BJ (cell line): Measurements from ENCODE around the gene MOCS1. TPM values are rescaled to one million over a fixed set of nuclear protein-coding genes. Genes with fewer than 3 reads are reported as not detected.
"Not testable (repeated sequence)": the region's sequence is repeated elsewhere in the genome, so short reads cannot be mapped to it uniquely, and the experiment has no call there.

Experiments
- CTCF ChIA-PET: fragments of 350-600 bp; formaldehyde crosslinking; extraction: SDS; loops from one replicate; lab custom pipeline; 2021; ENCODE audit warnings: antibody characterized with exemption, inconsistent platforms; lab: Yijun Ruan, JAX
- POLR2A ChIA-PET: fragments of 300-600 bp; sonication (Branson Sonifier 250); formaldehyde crosslinking; extraction: SDS; loops from one replicate; lab custom pipeline; 2021; ENCODE audit warnings: antibody characterized with exemption; lab: Charles Lee
- DNase-seq: peaks from one replicate; pipeline ENCODE4 v3.0.0-alpha.2; 2011; ENCODE audit warnings: low read depth
- H3K27me3 ChIP-seq: 2 replicates; pipeline ENCODE4 v1.6.0; 2011; ENCODE audit warnings: low read length; ENCODE audit not compliant: control insufficient read depth, insufficient read depth
- H3K36me3 ChIP-seq: 2 replicates; pipeline ENCODE4 v1.5.1; 2011; ENCODE audit warnings: low read length; ENCODE audit not compliant: control insufficient read depth, insufficient read depth
- H3K4me3 ChIP-seq: 2 replicates; pipeline ENCODE4 v1.5.1; 2011; ENCODE audit warnings: low read depth, mild to moderate bottlenecking, control low read depth, low read length
- CTCF ChIP-seq: IDR thresholded peaks from 2 replicates; pipeline ENCODE4 v1.5.1; 2011; ENCODE audit warnings: low read depth, mild to moderate bottlenecking, control low read depth, inconsistent platforms, low read length, moderate library complexity; ENCODE audit not compliant: insufficient read depth
- polyA plus RNA-seq: library from polyadenylated mRNA; depleted of rRNA; stranded (reverse); fragments of >200 nt; gene quantifications from 2 replicates; pipeline ENCODE4 v1.2.3, GENCODE V29; 2011

MOCS1 gene
- polyA plus RNA-seq, 1 experiment, result 13.4 TPM

- no peak for DNase-seq
- Histone ChIP-seq H3K4me3 (no peak overlapping the region), H3K27me3 (no peaks in the 10 kb centered on the region), H3K36me3 (no peaks in the 10 kb centered on the region)
- CTCF ChIA-PET, result interaction anchor here (0.7 kb wide), 1 partner anchor 330 kb away, joined by 3 read pairs; no protein-coding TSS in a partner anchor
- POLR2A ChIA-PET, result no interaction called here
- no peak for TF ChIP-seq CTCF
These were observed 45.4 kb upstream of the MOCS1 start for GRCh38 chr6:39979461-39980328.

DNA sequence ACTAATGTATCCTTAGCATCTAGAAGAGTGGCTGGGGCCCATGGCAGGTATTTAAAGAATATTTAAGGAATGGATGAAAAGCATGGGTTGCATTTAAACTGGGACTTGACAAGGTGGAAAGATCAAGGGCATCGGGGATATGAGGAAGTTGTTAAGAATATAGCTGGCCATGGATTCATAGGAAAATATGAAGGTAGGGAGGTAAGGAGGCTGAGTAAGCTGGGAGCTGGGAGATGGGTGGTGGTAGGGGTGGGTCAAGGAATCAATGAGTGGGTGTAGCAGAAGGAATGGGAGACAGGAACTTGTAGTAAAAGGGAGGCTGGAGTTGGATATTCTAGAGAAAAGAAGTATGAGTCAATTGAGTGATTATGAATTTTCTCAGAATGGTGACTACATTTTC, 44.0 kb upstream of the MOCS1 start:
- Histone ChIP-seq H3K27me3 (no peaks in the 10 kb centered on the region), H3K4me3 (no peak overlapping the region), H3K36me3 (no peaks in the 10 kb centered on the region)
- TF ChIP-seq CTCF, result no peak
- ChIA-PET POLR2A (no interaction called here), CTCF (no interaction called here)
- no peak for DNase-seq

DNA sequence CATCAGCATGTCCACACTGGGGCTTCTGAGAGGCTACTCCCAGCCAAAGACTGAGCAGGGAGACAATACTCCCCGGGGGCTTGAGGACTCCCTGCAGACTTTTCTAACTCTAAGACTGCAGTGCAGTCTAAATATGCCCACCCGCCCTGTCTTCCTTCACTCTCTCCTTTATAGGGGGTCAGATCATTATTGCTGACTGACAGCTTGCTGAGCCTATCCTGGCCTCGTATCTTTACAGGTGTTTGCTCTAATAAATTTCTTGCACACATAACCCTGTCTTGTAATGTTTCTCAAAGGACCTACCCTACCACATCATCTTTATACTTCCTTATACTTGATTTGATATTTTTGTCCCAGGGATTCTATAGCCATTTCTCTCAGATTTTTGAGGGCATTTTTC, 39.4 kb upstream of the MOCS1 start:
- Histone ChIP-seq H3K4me3 (no peak overlapping the region), H3K27me3 (no peaks in the 10 kb centered on the region; the same call in 1 of the 2 replicates), H3K36me3 (no peaks in the 10 kb centered on the region)
- ChIA-PET POLR2A (interaction anchor here (0.6 kb wide), 1 partner anchor 39 kb away, joined by 3 read pairs; the partner anchor contains the start of gene MOCS1), CTCF (no interaction called here)
- TF ChIP-seq CTCF, result no peak
- no peak for DNase-seq

- H3K36me3 ChIP-seq, H3K4me3 ChIP-seq, CTCF ChIA-PET, POLR2A ChIA-PET, H3K27me3 ChIP-seq, DNase-seq: not testable (repeated sequence)
These were observed 38.5 kb upstream of the MOCS1 start for GRCh38 chr6:39972717-39973116.

- CTCF ChIA-PET, DNase-seq, H3K36me3 ChIP-seq, H3K4me3 ChIP-seq, H3K27me3 ChIP-seq, POLR2A ChIA-PET: not testable (repeated sequence)
These were observed 36.9 kb upstream of the MOCS1 start for GRCh38 chr6:39971131-39971530.

DNA sequence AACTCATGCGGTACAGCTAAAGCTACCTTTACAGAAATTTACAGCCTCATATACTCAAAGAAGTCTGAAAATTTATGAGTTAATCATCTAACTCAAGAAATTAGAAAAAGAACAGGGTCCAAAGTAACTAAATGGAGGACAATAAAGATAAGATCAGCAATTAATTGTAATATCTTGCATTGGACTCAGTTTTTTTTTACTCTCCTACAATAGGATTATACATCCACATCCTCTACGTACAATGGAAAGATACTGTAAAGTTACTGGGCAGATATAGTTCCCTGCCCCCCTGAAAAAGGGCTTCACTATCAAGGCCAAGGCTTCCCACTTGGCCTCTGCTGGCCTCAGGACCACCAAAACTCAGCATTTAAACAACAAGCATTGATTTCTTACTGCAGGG, 31.5 kb upstream of the MOCS1 start:
- Histone ChIP-seq H3K4me3 (no peak overlapping the region), H3K27me3 (no peaks in the 10 kb centered on the region), H3K36me3 (no peaks in the 10 kb centered on the region)
- no peak for TF ChIP-seq CTCF
- no peak for DNase-seq
- ChIA-PET CTCF (interaction anchor here (0.7 kb wide), 2 partner anchors 217 to 391 kb away, joined by 3 to 4 read pairs; no protein-coding TSS in a partner anchor), POLR2A (no interaction called here)
